Sigmoid colon (tissue), 7 donors: Measurements from ENCODE around the gene RNF208. TPM values are rescaled to one million over a fixed set of nuclear protein-coding genes. Genes with fewer than 3 reads are reported as not detected.

ENCODE experiments used
- DNase-seq: peaks from one replicate; pipeline ENCODE4 v3.0.0-alpha.2; 2019
- H3K27ac ChIP-seq, 4 donors: fragments of 200-600 bp; sonication (generic); one replicate each; pipeline ENCODE4 v1.5.1; 2016 to 2019; ENCODE audit warnings: mild to moderate bottlenecking in 1 of 4
- H3K27me3 ChIP-seq, 3 donors: fragments of 200-600 bp; sonication (generic); one replicate each; pipeline ENCODE4 v1.5.1; 2019; ENCODE audit warnings: mild to moderate bottlenecking in 1 of 3
- H3K36me3 ChIP-seq, 4 donors: fragments of 200-600 bp; sonication (generic); one replicate each; pipeline ENCODE4 v1.5.1; 2016 to 2019
- H3K4me1 ChIP-seq, 4 donors: fragments of 200-600 bp; sonication (generic); one replicate each; pipeline ENCODE4 v1.5.1; 2017 to 2019
- H3K4me3 ChIP-seq, 4 donors: fragments of 200-600 bp; sonication (generic); one replicate each; pipeline ENCODE4 v1.5.1; 2017 to 2019; ENCODE audit warnings: mild to moderate bottlenecking in 2 of 4, moderate library complexity in 1 of 4
- H3K9me3 ChIP-seq, 4 donors: fragments of 200-600 bp in 3 of 4; sonication (generic) in 3 of 4; one replicate each; pipeline versions ENCODE4 v1.5.1 to v1.6.1; 2013 to 2019
- EP300 ChIP-seq, 4 donors: sonication (generic); formaldehyde crosslinking; IDR thresholded peaks; one replicate each; pipeline ENCODE4 v1.6.1; 2017; ENCODE audit warnings: antibody characterized with exemption in 4 of 4
- POLR2A ChIP-seq, 2 donors: fragments of 450-650 bp; IDR thresholded peaks; one replicate each; pipeline ENCODE4 v1.6.1; 2016; ENCODE audit warnings: antibody characterized with exemption in 2 of 2, mild to moderate bottlenecking in 2 of 2, moderate library complexity in 2 of 2
- POLR2AphosphoS5 ChIP-seq, 4 donors: sonication (generic); formaldehyde crosslinking; IDR thresholded peaks; one replicate each; pipeline ENCODE4 v1.6.1; 2017; ENCODE audit warnings: antibody characterized with exemption in 4 of 4
- WGBS, 2 donors: extraction: QIAGEN DNeasy Blood & Tissue Kit; methylation state at CpG; one replicate each; pipeline ENCODE4 v1.1.7; 2013; 5-methylcytosine and 5-hydroxymethylcytosine counted together
- intact Hi-C: fragments of 100-400 bp; cut with DNase I; formaldehyde crosslinking; loops from one replicate; pipeline ENCODE4 v1.15.1; 2023
- polyA plus RNA-seq, 3 donors: library from polyadenylated mRNA; stranded (reverse); fragments of 200-250 nt; gene quantifications; one replicate each; pipeline ENCODE4 v1.2.3, GENCODE V29; 2013
- total RNA-seq, 4 donors: library from RNA; depleted of rRNA; stranded (reverse); fragments of >200 nt; gene quantifications; one replicate each; pipeline ENCODE4 v1.1.0, GENCODE V29; 2016
- TF ChIP-seq, protein P1 (sequence below), 4 experiments: fragments of 450-650 bp in 3 of 4; fragments of 200-600 bp in 1 of 4; IDR thresholded peaks; one replicate each; pipeline ENCODE4 v1.5.1; 2016 to 2019; ENCODE audit warnings: antibody characterized with exemption in 4 of 4, mild to moderate bottlenecking in 3 of 4, moderate library complexity in 2 of 4
- donor health status: healthy with polysubstance abuse.
- donor health status: Bipolar disorder and iron deficiency.
- donor health status: healthy.

Gene RNF208
- total and polyA plus RNA-seq, 7 donors: 0.54 to 8.8 (median 3.4) TPM; not detected in 1

DNA sequence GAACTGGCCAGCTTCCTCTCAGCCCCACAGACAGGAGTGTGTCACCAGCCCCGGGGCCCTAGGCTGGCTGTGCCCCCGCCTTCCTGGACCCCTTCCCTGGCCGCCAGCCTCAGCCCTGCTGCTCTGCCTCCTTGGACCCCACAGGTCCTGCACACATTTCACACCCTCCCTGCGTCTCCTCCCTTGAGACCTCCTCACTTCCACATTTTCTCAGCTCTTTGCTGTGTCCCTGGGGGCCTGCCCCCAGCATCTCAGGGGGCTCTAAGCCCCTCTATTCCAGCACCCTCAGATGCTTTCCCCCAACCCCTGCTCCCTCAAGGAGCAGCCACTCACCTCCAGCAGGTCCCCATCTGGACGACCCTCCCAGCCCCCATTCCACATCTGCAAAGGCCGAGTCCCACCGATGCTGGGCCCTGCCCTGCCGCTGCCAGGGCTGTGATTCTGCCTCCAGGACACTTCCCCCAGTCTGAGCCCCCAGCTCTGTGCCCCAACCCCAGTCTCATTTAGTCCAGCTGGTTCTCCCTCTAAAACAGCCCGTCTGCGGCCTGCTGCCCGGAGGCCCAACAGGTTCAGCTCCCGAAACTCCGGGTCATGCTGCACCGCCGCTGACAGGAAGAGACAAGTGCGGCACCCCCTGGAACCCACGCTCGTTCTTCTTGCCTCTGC is 12.9 kb upstream of the RNF208 start:
- DNase-seq: no peak
- Histone ChIP-seq H3K27ac (no peak overlapping the region), H3K36me3 (no peaks in the 10 kb centered on the region), H3K4me1 (peaks cover 0 to 41% (median 35%) of the 10 kb centered on the region in 4 donors), H3K4me3 (no peak overlapping the region), H3K27me3 (peaks cover 23 to 52% (median 51%) of the 10 kb centered on the region in 3 donors), H3K9me3 (no peaks in the 10 kb centered on the region)
- 72 to 73% methylated on average over 18 of the region's 18 CpGs for WGBS, 2 donors
- intact Hi-C loops: loop anchor here (5.0 kb wide), 1 partner anchor 48 kb away; the partner anchor contains the start of genes ANAPC2 and SSNA1
- TF ChIP-seq, protein P1, sequence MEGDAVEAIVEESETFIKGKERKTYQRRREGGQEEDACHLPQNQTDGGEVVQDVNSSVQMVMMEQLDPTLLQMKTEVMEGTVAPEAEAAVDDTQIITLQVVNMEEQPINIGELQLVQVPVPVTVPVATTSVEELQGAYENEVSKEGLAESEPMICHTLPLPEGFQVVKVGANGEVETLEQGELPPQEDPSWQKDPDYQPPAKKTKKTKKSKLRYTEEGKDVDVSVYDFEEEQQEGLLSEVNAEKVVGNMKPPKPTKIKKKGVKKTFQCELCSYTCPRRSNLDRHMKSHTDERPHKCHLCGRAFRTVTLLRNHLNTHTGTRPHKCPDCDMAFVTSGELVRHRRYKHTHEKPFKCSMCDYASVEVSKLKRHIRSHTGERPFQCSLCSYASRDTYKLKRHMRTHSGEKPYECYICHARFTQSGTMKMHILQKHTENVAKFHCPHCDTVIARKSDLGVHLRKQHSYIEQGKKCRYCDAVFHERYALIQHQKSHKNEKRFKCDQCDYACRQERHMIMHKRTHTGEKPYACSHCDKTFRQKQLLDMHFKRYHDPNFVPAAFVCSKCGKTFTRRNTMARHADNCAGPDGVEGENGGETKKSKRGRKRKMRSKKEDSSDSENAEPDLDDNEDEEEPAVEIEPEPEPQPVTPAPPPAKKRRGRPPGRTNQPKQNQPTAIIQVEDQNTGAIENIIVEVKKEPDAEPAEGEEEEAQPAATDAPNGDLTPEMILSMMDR (IDR thresholded peaks at IDR 0.05): no peak
- no peak for TF ChIP-seq EP300 (IDR thresholded peaks at IDR 0.05)
- no peak for TF ChIP-seq POLR2AphosphoS5 (IDR thresholded peaks at IDR 0.05)
- TF ChIP-seq POLR2A (IDR thresholded peaks at IDR 0.05): no peak

DNA sequence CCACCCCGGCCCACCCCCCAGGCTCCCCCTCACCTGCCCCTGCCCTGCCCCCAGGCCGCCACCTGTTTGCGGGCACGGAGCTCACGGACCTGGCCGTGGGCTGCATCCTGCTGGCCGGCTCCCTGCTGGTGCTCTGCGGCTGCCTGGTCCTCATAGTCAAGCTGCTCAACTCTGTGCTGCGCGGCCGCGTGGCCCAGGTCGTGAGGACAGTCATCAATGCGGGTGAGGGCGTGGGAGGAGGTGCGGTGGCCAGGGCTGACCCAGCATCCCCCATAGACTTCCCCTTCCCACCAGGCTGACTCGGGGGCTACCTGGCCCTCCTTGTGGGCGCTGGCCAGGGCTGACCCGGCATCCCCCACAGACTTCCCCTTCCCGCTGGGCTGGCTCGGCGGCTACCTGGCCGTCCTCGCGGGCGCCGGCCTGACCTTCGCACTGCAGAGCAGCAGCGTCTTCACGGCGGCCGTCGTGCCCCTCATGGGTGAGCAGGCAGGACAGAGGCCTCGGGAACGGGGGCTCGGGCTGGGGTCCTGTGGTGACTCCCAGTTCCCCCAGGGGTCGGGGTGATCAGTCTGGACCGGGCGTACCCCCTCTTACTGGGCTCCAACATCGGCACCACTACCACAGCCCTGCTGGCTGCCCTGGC is 12.1 kb upstream of the RNF208 start:
- intact Hi-C loops: no loop called here
- 13 to 61% methylated on average over 40 of the region's 40 CpGs for whole genome bisulfite sequencing, 2 donors

DNA sequence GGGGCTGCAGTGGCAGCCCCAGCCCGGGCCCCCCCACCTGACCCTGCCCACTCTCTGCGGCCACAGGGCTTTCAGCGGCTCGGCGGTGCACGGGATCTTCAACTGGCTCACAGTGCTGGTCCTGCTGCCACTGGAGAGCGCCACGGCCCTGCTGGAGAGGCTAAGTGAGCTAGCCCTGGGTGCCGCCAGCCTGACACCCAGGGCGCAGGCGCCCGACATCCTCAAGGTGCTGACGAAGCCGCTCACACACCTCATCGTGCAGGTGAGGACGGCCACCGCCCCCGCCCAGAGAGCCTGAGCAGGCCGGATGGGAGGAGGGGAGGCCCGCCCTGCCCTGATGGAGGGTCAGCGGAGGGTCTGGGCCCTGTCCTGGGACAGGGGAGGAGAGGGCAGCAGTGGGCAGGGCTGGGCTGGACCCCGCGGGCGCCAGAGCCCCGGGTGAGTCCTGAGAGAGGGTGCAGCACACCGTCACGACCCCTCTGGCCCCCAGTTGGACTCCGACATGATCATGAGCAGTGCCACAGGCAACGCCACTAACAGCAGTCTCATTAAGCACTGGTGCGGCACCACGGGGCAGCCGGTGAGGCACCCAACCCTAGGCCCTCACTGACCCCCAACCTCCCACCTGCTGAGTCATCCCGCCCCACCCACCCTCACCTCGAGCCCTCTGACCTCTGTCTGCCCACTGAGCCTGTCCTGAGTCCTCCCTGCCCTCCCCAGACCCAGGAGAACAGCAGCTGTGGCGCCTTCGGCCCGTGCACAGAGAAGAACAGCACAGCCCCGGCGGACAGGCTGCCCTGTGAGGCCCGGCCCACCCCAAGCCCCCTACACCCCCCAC is 11.3 kb upstream of the RNF208 start:
- Histone ChIP-seq H3K9me3 (no peaks in the 10 kb centered on the region), H3K27ac (no peak overlapping the region), H3K4me1 (peaks cover 0 to 26% (median 21%) of the 10 kb centered on the region in 4 donors), H3K36me3 (no peaks in the 10 kb centered on the region), H3K27me3 (peaks cover 34 to 67% (median 66%) of the 10 kb centered on the region in 3 donors), H3K4me3 (no peak overlapping the region)
- no peak for DNase-seq
- WGBS, 2 donors: 28 to 79% methylated on average over 40 of the region's 40 CpGs
- intact Hi-C loops: no loop called here
- no peak for TF ChIP-seq POLR2A (IDR thresholded peaks at IDR 0.05)
- no peak for TF ChIP-seq POLR2AphosphoS5 (IDR thresholded peaks at IDR 0.05)
- TF ChIP-seq, protein P1 (IDR thresholded peaks at IDR 0.05): no peak
- TF ChIP-seq EP300 (IDR thresholded peaks at IDR 0.05): no peak

More for the DNA sequence above, 12.1 kb upstream of the RNF208 start:
- DNase-seq: no peak
- peaks cover 0 to 34% (median 28%) of the 10 kb centered on the region in 4 donors for H3K4me1 ChIP-seq
- no peak overlapping the region for H3K4me3 ChIP-seq
- no peaks in the 10 kb centered on the region for H3K9me3 ChIP-seq
- H3K27ac ChIP-seq: no peak overlapping the region
- no peaks in the 10 kb centered on the region for H3K36me3 ChIP-seq
- peaks cover 29 to 59% (median 58%) of the 10 kb centered on the region in 3 donors for H3K27me3 ChIP-seq
- TF ChIP-seq POLR2A (IDR thresholded peaks at IDR 0.05) (no peak), EP300 (IDR thresholded peaks at IDR 0.05) (no peak), POLR2AphosphoS5 (IDR thresholded peaks at IDR 0.05) (no peak)
- TF ChIP-seq, protein P1 (IDR thresholded peaks at IDR 0.05): no peak

DNA sequence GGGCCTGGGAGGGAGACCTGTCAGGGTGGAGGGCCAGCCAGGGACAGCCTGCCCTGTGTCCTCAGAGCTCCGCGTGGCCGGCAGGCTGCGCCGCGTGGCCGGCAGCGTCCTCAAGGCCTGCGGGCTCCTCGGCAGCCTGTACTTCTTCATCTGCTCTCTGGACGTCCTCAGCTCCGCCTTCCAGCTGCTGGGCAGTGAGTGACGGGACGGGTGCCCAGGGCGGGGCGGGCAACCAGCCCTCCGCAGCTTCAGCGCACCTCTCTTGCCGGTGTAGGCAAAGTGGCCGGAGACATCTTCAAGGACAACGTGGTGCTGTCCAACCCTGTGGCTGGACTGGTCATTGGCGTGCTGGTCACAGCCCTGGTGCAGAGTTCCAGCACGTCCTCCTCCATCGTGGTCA is 10.5 kb upstream of the RNF208 start:
- TF ChIP-seq EP300 (IDR thresholded peaks at IDR 0.05) (no peak), POLR2A (IDR thresholded peaks at IDR 0.05) (no peak), POLR2AphosphoS5 (IDR thresholded peaks at IDR 0.05) (no peak)
- TF ChIP-seq, protein P1 (IDR thresholded peaks at IDR 0.05): no peak
- Histone ChIP-seq H3K27me3 (peaks cover 35 to 71% (median 71%) of the 10 kb centered on the region in 3 donors), H3K36me3 (no peaks in the 10 kb centered on the region), H3K9me3 (no peaks in the 10 kb centered on the region), H3K4me1 (peaks cover 0 to 21% (median 18%) of the 10 kb centered on the region in 4 donors), H3K4me3 (no peak overlapping the region), H3K27ac (no peak overlapping the region)
- intact Hi-C loops: no loop called here
- WGBS, 2 donors: 18 to 79% methylated on average over 24 of the region's 24 CpGs
- no peak for DNase-seq
